Measurements from ENCODE around the gene ZYG11B.

GRCh38 chr1:52867087-52867863, 141.0 kb downstream of the ZYG11B start:
- TF ChIP-seq EZH2 (IDR thresholded peaks at IDR 0.05; ENCODE audit: borderline replicate concordance, insufficient read depth, low read depth, low read length, poor library complexity, severe bottlenecking) (no peak), CTCF (IDR thresholded peaks at IDR 0.05) (no peak)
